GM21528 (cell line): ENCODE data around the gene TBC1D5.
A peak's percentile ranks its signal among the peaks of the same experiment; 100 is the strongest.

ENCODE experiments used
- ATAC-seq: cut with Tn5 transposase; IDR thresholded peaks from one replicate; pipeline ENCODE4 v1.9.1; 2021; ENCODE audit warnings: mild to moderate bottlenecking, moderate library complexity; ENCODE audit not compliant: unreplicated experiment, low FRiP score

TBC1D5 gene

GRCh38 chr3:17195856-17196604 is 546.4 kb downstream of the TBC1D5 start:
- peak; percentile 82 for ATAC-seq

- peak; percentile 87 for ATAC-seq
Measured at GRCh38 chr3:17195192-17195611, 547.2 kb downstream of the TBC1D5 start.

GRCh38 chr3:17194116-17194515 is 548.3 kb downstream of the TBC1D5 start:
- ATAC-seq = no peak

GRCh38 chr3:17192995-17193394 is 549.4 kb downstream of the TBC1D5 start:
- ATAC-seq = no peak

- no peak for ATAC-seq
Measured at GRCh38 chr3:17190353-17191078, 551.9 kb downstream of the TBC1D5 start.

GRCh38 chr3:17188378-17188777 is 554.1 kb downstream of the TBC1D5 start:
- no peak for ATAC-seq

- ATAC-seq = no peak
Measured at GRCh38 chr3:17187589-17188184, 554.7 kb downstream of the TBC1D5 start.

GRCh38 chr3:17183951-17184550 is 558.4 kb downstream of the TBC1D5 start:
- no peak for ATAC-seq

- ATAC-seq = no peak
Measured at GRCh38 chr3:17182166-17182565, 560.3 kb downstream of the TBC1D5 start.

- ATAC-seq = no peak
Measured at GRCh38 chr3:17181413-17181907, 561.0 kb downstream of the TBC1D5 start.

GRCh38 chr3:17179381-17180205 is 562.8 kb downstream of the TBC1D5 start:
- peak; percentile 50 for ATAC-seq

GRCh38 chr3:17176757-17177156 is 565.7 kb downstream of the TBC1D5 start:
- ATAC-seq = no peak

GRCh38 chr3:17175187-17175807 is 567.1 kb downstream of the TBC1D5 start:
- ATAC-seq = no peak

- no peak for ATAC-seq
Measured at GRCh38 chr3:17166369-17166768, 576.1 kb downstream of the TBC1D5 start.

GRCh38 chr3:17162116-17162515 is 580.3 kb downstream of the TBC1D5 start:
- ATAC-seq = no peak

GRCh38 chr3:17160597-17160996 is 581.8 kb downstream of the TBC1D5 start:
- ATAC-seq = no peak

- no peak for ATAC-seq
Measured at GRCh38 chr3:17158941-17159682, 583.3 kb downstream of the TBC1D5 start.

- ATAC-seq = no peak
Measured at GRCh38 chr3:17157713-17158112, 584.7 kb downstream of the TBC1D5 start.

GRCh38 chr3:17156864-17157263 is 585.6 kb downstream of the TBC1D5 start:
- no peak for ATAC-seq
